Activated T-helper 2 cell treated with anti-CD3 and anti-CD28 coated beads, Interferon-gamma antibody, Interleukin-2, Interleukin-4, amounts not matched to agents 10 μg/mL and 5 μg/mL and 100 μg/mL, durations not matched to agents 14 hours and 24 hours and 36 hours (primary cell): Measurements from ENCODE around the gene LPGAT1. TPM values are rescaled to one million over a fixed set of nuclear protein-coding genes. Genes with fewer than 3 reads are reported as not detected.

Experiments used
- DNase-seq: peaks from one replicate; pipeline ENCODE4 v3.0.0; 2021; ENCODE audit warnings: low spot score
- H3K27ac Mint-ChIP-seq: one replicate; pipeline ENCODE4 v1.8.0; 2021; ENCODE audit warnings: mixed read lengths
- H3K27me3 Mint-ChIP-seq: one replicate; pipeline ENCODE4 v1.8.0; 2021; ENCODE audit warnings: low read depth, mixed read lengths
- H3K36me3 Mint-ChIP-seq: one replicate; pipeline ENCODE4 v1.8.0; 2021; ENCODE audit warnings: low read depth, mixed read lengths
- H3K4me1 Mint-ChIP-seq: one replicate; pipeline ENCODE4 v1.8.0; 2021; ENCODE audit warnings: low read depth, mixed read lengths
- H3K4me3 Mint-ChIP-seq: one replicate; pipeline ENCODE4 v1.8.0; 2021; ENCODE audit warnings: low read depth, mild to moderate bottlenecking, moderate library complexity, mixed read lengths
- H3K9me3 Mint-ChIP-seq: one replicate; pipeline ENCODE4 v1.8.0; 2021; ENCODE audit warnings: mixed read lengths
- intact Hi-C: fragments of 100-400 bp; cut with micrococcal nuclease; formaldehyde crosslinking; loops from one replicate; pipeline ENCODE4 v1.15.1; 2023
- total RNA-seq: library from RNA; stranded (reverse); gene quantifications from 2 replicates; pipeline ENCODE4 v1.2.3, GENCODE V29; 2022

LPGAT1 gene
- total RNA-seq, 1 donor from 2014 or later: 27.8 TPM

- DNase-seq: no peak
- intact Hi-C loops: no loop called here
- Mint-ChIP-seq H3K27ac (no peak overlapping the region), H3K36me3 (no peaks in the 10 kb centered on the region), H3K4me1 (no peaks in the 10 kb centered on the region), H3K4me3 (no peak overlapping the region), H3K9me3 (no peaks in the 10 kb centered on the region), H3K27me3 (peaks cover 5% of the 10 kb centered on the region)
Measured at GRCh38 chr1:211714154-211714553, 116.4 kb downstream of the LPGAT1 start.

- Mint-ChIP-seq H3K9me3 (no peaks in the 10 kb centered on the region), H3K36me3 (no peaks in the 10 kb centered on the region), H3K27me3 (peaks cover 5% of the 10 kb centered on the region), H3K27ac (no peak overlapping the region), H3K4me1 (no peaks in the 10 kb centered on the region), H3K4me3 (no peak overlapping the region)
- intact Hi-C loops: no loop called here
- DNase-seq: no peak
Measured at GRCh38 chr1:211713231-211713630, 117.3 kb downstream of the LPGAT1 start.

GRCh38 chr1:211711315-211711705 is 119.3 kb downstream of the LPGAT1 start:
- intact Hi-C loops: no loop called here
- Mint-ChIP-seq H3K9me3 (no peaks in the 10 kb centered on the region), H3K4me3 (no peak overlapping the region), H3K4me1 (no peaks in the 10 kb centered on the region), H3K36me3 (no peaks in the 10 kb centered on the region), H3K27ac (no peak overlapping the region), H3K27me3 (no peaks in the 10 kb centered on the region)
- DNase-seq: no peak

GRCh38 chr1:211710566-211711314 is 119.8 kb downstream of the LPGAT1 start:
- intact Hi-C loops: no loop called here
- H3K9me3 Mint-ChIP-seq: no peaks in the 10 kb centered on the region

GRCh38 chr1:211708926-211709325 is 121.6 kb downstream of the LPGAT1 start:
- intact Hi-C loops: no loop called here
- Mint-ChIP-seq H3K27ac (no peak overlapping the region), H3K36me3 (no peaks in the 10 kb centered on the region), H3K4me3 (no peak overlapping the region), H3K4me1 (no peaks in the 10 kb centered on the region), H3K9me3 (no peaks in the 10 kb centered on the region), H3K27me3 (peaks cover under 1% of the 10 kb centered on the region)
- no peak for DNase-seq

More at GRCh38 chr1:211710566-211711314, 119.8 kb downstream of the LPGAT1 start:
- H3K27ac Mint-ChIP-seq: no peak overlapping the region
- no peak overlapping the region for H3K4me3 Mint-ChIP-seq
- H3K27me3 Mint-ChIP-seq: no peaks in the 10 kb centered on the region
- no peak for DNase-seq
- no peaks in the 10 kb centered on the region for H3K4me1 Mint-ChIP-seq
- no peaks in the 10 kb centered on the region for H3K36me3 Mint-ChIP-seq

GRCh38 chr1:211708006-211708405 is 122.6 kb downstream of the LPGAT1 start:
- Mint-ChIP-seq H3K27ac (no peak overlapping the region), H3K9me3 (no peaks in the 10 kb centered on the region), H3K4me1 (no peaks in the 10 kb centered on the region), H3K27me3 (peaks cover 4% of the 10 kb centered on the region), H3K36me3 (no peaks in the 10 kb centered on the region), H3K4me3 (no peak overlapping the region)
- DNase-seq: no peak
- intact Hi-C loops: no loop called here

- H3K9me3 Mint-ChIP-seq: no peaks in the 10 kb centered on the region
- H3K36me3 Mint-ChIP-seq: no peaks in the 10 kb centered on the region
- H3K4me3 Mint-ChIP-seq: no peak overlapping the region
- H3K27me3 Mint-ChIP-seq: peaks cover 13% of the 10 kb centered on the region
- H3K4me1 Mint-ChIP-seq: no peaks in the 10 kb centered on the region
- intact Hi-C loops: no loop called here
- no peak overlapping the region for H3K27ac Mint-ChIP-seq
- no peak for DNase-seq
Measured at GRCh38 chr1:211705467-211706091, 125.0 kb downstream of the LPGAT1 start.

- no peak overlapping the region for H3K27ac Mint-ChIP-seq
- no peak overlapping the region for H3K4me3 Mint-ChIP-seq
- H3K4me1 Mint-ChIP-seq: no peaks in the 10 kb centered on the region
- no peaks in the 10 kb centered on the region for H3K36me3 Mint-ChIP-seq
- H3K9me3 Mint-ChIP-seq: no peaks in the 10 kb centered on the region
- peaks cover 24% of the 10 kb centered on the region for H3K27me3 Mint-ChIP-seq
- no peak for DNase-seq
- intact Hi-C loops: no loop called here
Measured at GRCh38 chr1:211704543-211704942, 126.0 kb downstream of the LPGAT1 start.

GRCh38 chr1:211703812-211704537 is 126.6 kb downstream of the LPGAT1 start:
- intact Hi-C loops: no loop called here
- Mint-ChIP-seq H3K27ac (no peak overlapping the region), H3K9me3 (no peaks in the 10 kb centered on the region), H3K4me3 (no peak overlapping the region), H3K27me3 (peaks cover 28% of the 10 kb centered on the region), H3K36me3 (no peaks in the 10 kb centered on the region), H3K4me1 (no peaks in the 10 kb centered on the region)
- DNase-seq: no peak

GRCh38 chr1:211701733-211702132 is 128.8 kb downstream of the LPGAT1 start:
- no peak for DNase-seq
- intact Hi-C loops: no loop called here
- peaks cover 1% of the 10 kb centered on the region for H3K4me1 Mint-ChIP-seq
- peaks cover 28% of the 10 kb centered on the region for H3K27me3 Mint-ChIP-seq
- H3K36me3 Mint-ChIP-seq: no peaks in the 10 kb centered on the region
- no peak overlapping the region for H3K27ac Mint-ChIP-seq
- no peak overlapping the region for H3K4me3 Mint-ChIP-seq
- H3K9me3 Mint-ChIP-seq: no peaks in the 10 kb centered on the region

GRCh38 chr1:211699059-211699458 is 131.5 kb downstream of the LPGAT1 start:
- Mint-ChIP-seq H3K9me3 (peaks cover 1% of the 10 kb centered on the region), H3K4me1 (peaks cover 10% of the 10 kb centered on the region), H3K36me3 (no peaks in the 10 kb centered on the region), H3K4me3 (no peak overlapping the region), H3K27me3 (peaks cover 28% of the 10 kb centered on the region), H3K27ac (no peak overlapping the region)
- intact Hi-C loops: loop anchor here (2.0 to 5.0 kb wide), 2 partner anchors 18 to 238 kb away; no protein-coding TSS in a partner anchor
- no peak for DNase-seq

GRCh38 chr1:211698161-211699026 is 132.2 kb downstream of the LPGAT1 start:
- peaks cover 5% of the 10 kb centered on the region for H3K9me3 Mint-ChIP-seq
- peaks cover 12% of the 10 kb centered on the region for H3K4me1 Mint-ChIP-seq
- H3K4me3 Mint-ChIP-seq: no peak overlapping the region
- peak; percentile 74 for DNase-seq
- no peak overlapping the region for H3K27ac Mint-ChIP-seq
- no peaks in the 10 kb centered on the region for H3K36me3 Mint-ChIP-seq
- H3K27me3 Mint-ChIP-seq: peaks cover 26% of the 10 kb centered on the region
- intact Hi-C loops: loop anchor here (1.0 to 5.0 kb wide), 4 partner anchors 18 to 337 kb away; partner anchors contain the start of genes DTL, INTS7 and LPGAT1
